Tibial nerve (tissue), 4 donors: Measurements from ENCODE around the gene CALY.

Source experiments
- EP300 ChIP-seq, 2 donors: sonication (generic); formaldehyde crosslinking; IDR thresholded peaks; one replicate each; pipeline ENCODE4 v1.6.1; 2017; ENCODE audit warnings: antibody characterized with exemption in 2 of 2, mild to moderate bottlenecking in 1 of 2
- POLR2A ChIP-seq, 2 donors: fragments of 450-650 bp; IDR thresholded peaks; one replicate each; pipeline ENCODE4 v1.6.1; 2017; ENCODE audit warnings: antibody characterized with exemption in 2 of 2, mild to moderate bottlenecking in 2 of 2, moderate library complexity in 2 of 2
- TF ChIP-seq, protein P1 (sequence below), 5 experiments: fragments of 200-600 bp in 3 of 5; fragments of 450-650 bp in 2 of 5; sonication (generic) in 3 of 5; IDR thresholded peaks; one replicate each; pipeline ENCODE4 v1.5.1; 2016 to 2019; ENCODE audit warnings: antibody characterized with exemption in 5 of 5, mild to moderate bottlenecking in 3 of 5, moderate library complexity in 2 of 5

DNA sequence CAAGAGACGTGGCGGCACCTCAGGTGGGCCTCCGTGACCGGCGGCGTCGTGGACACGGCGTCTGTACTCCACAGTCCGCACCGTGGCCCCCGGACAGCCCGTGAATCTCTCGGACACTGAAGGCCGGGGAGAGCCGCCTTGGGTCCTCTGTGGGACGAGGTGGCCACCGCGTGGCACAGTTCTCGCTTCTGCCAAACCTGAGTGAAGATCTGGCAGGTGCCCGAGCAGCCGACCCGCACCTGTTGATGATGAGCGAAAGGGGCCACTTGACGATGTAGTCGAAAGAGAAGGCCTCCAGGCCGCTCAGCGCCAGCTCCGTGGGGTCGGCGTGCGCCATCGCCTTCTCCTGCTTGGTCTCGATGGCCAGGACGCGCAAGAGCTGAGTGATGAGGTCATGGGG lies 51.5 kb downstream of the CALY start:
- TF ChIP-seq, protein P1, sequence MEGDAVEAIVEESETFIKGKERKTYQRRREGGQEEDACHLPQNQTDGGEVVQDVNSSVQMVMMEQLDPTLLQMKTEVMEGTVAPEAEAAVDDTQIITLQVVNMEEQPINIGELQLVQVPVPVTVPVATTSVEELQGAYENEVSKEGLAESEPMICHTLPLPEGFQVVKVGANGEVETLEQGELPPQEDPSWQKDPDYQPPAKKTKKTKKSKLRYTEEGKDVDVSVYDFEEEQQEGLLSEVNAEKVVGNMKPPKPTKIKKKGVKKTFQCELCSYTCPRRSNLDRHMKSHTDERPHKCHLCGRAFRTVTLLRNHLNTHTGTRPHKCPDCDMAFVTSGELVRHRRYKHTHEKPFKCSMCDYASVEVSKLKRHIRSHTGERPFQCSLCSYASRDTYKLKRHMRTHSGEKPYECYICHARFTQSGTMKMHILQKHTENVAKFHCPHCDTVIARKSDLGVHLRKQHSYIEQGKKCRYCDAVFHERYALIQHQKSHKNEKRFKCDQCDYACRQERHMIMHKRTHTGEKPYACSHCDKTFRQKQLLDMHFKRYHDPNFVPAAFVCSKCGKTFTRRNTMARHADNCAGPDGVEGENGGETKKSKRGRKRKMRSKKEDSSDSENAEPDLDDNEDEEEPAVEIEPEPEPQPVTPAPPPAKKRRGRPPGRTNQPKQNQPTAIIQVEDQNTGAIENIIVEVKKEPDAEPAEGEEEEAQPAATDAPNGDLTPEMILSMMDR (IDR thresholded peaks at IDR 0.05), result no peak
- TF ChIP-seq POLR2A (IDR thresholded peaks at IDR 0.05) (no peak), EP300 (IDR thresholded peaks at IDR 0.05) (no peak)
